Liver (tissue), 9 donors: ENCODE measurements around the gene TNS1. TPM values are rescaled to one million over a fixed set of nuclear protein-coding genes. Genes with fewer than 3 reads are reported as not detected.

Experiments used
- DNase-seq: peaks from one replicate; pipeline ENCODE4 v3.0.0-alpha.2; 2017; ENCODE audit warnings: low spot score
- H3K27ac ChIP-seq, 2 donors: one replicate each; pipeline ENCODE4 v1.7.0; 2013; ENCODE audit warnings: inconsistent platforms in 2 of 2, low read length in 2 of 2, control low read depth in 1 of 2, low read depth in 1 of 2, mild to moderate bottlenecking in 1 of 2
- H3K27me3 ChIP-seq, 4 donors: one replicate each; pipeline versions ENCODE4 v1.6.1 to v1.7.0; 2013; ENCODE audit warnings: low read length in 3 of 4, inconsistent platforms in 1 of 4, mild to moderate bottlenecking in 1 of 4, moderate library complexity in 1 of 4; ENCODE audit not compliant: control insufficient read depth in 4 of 4, insufficient read depth in 4 of 4
- H3K36me3 ChIP-seq, 4 donors: one replicate each; pipeline versions ENCODE4 v1.6.1 to v1.7.0; 2013; ENCODE audit warnings: low read length in 3 of 4, mild to moderate bottlenecking in 3 of 4, low read depth in 1 of 4, moderate library complexity in 1 of 4; ENCODE audit not compliant: control insufficient read depth in 4 of 4, insufficient read depth in 3 of 4
- H3K4me1 ChIP-seq, 4 donors: one replicate each; pipeline versions ENCODE4 v1.6.1 to v1.7.0; 2013; ENCODE audit warnings: low read length in 3 of 4, mild to moderate bottlenecking in 3 of 4, moderate library complexity in 1 of 4; ENCODE audit not compliant: control insufficient read depth in 4 of 4, insufficient read depth in 4 of 4
- H3K4me3 ChIP-seq, 3 donors: one replicate each; pipeline versions ENCODE4 v1.6.1 to v1.7.0; 2013; ENCODE audit warnings: low read length in 3 of 3, control low read depth in 1 of 3, low read depth in 1 of 3, mild to moderate bottlenecking in 1 of 3
- H3K9ac ChIP-seq, 2 donors: one replicate each; pipeline ENCODE4 v1.7.0; 2013; ENCODE audit warnings: low read length in 2 of 2, mild to moderate bottlenecking in 2 of 2, moderate library complexity in 2 of 2, control low read depth in 1 of 2, low read depth in 1 of 2
- H3K9me3 ChIP-seq, 4 donors: one replicate each; pipeline versions ENCODE4 v1.6.1 to v1.7.0; 2013; ENCODE audit warnings: low read length in 3 of 4; ENCODE audit not compliant: control insufficient read depth in 4 of 4
- ATF3 ChIP-seq: IDR thresholded peaks from 2 replicates; pipeline ENCODE4 v1.6.1; 2016; ENCODE audit warnings: antibody characterized with exemption
- CTCF ChIP-seq: fragments of 150-350 bp; IDR thresholded peaks from 2 replicates; pipeline ENCODE4 v1.5.1; 2017; ENCODE audit warnings: improper control_type of control experiment, low read depth, low read length; ENCODE audit not compliant: missing input control
- EGR1 ChIP-seq, 2 donors: IDR thresholded peaks; 2 replicates each; pipeline ENCODE4 v1.6.1; 2016 to 2018; ENCODE audit warnings: antibody characterized with exemption in 2 of 2, low read depth in 2 of 2
- FOXA1 ChIP-seq: IDR thresholded peaks from 2 replicates; pipeline ENCODE4 v1.6.1; 2016; ENCODE audit warnings: antibody characterized with exemption
- FOXA2 ChIP-seq: IDR thresholded peaks from 2 replicates; pipeline ENCODE4 v1.6.1; 2016; ENCODE audit warnings: antibody characterized with exemption
- GABPA ChIP-seq, 2 donors: IDR thresholded peaks in 1 of 2; conservative IDR thresholded peaks in 1 of 2; 2 replicates each; pipeline ENCODE4 v1.6.1; 2016; ENCODE audit warnings: antibody characterized with exemption in 2 of 2, mild to moderate bottlenecking in 1 of 2, moderate library complexity in 1 of 2
- HNF4A ChIP-seq, 2 donors: conservative IDR thresholded peaks; 2 replicates each; pipeline ENCODE4 v1.6.1; 2016; ENCODE audit warnings: antibody characterized with exemption in 2 of 2, mild to moderate bottlenecking in 2 of 2
- HNF4G ChIP-seq: IDR thresholded peaks from 2 replicates; pipeline ENCODE4 v1.6.1; 2016; ENCODE audit warnings: antibody characterized with exemption
- JUND ChIP-seq, 2 donors: IDR thresholded peaks; 2 replicates each; pipeline ENCODE4 v1.6.1; 2016; ENCODE audit warnings: antibody characterized with exemption in 2 of 2
- MAX ChIP-seq: IDR thresholded peaks from 2 replicates; pipeline ENCODE4 v1.6.1; 2016; ENCODE audit warnings: antibody characterized with exemption
- NR2F2 ChIP-seq: IDR thresholded peaks from 2 replicates; pipeline ENCODE4 v1.6.1; 2016; ENCODE audit warnings: antibody characterized with exemption
- RAD21 ChIP-seq, 2 donors: IDR thresholded peaks; 2 replicates each; pipeline ENCODE4 v1.6.1; 2016; ENCODE audit warnings: antibody characterized with exemption in 2 of 2, mild to moderate bottlenecking in 2 of 2
- REST ChIP-seq: IDR thresholded peaks from 2 replicates; pipeline ENCODE4 v1.6.1; 2016; ENCODE audit warnings: antibody characterized with exemption, mild to moderate bottlenecking
- RXRA ChIP-seq, 2 donors: IDR thresholded peaks; 2 replicates each; pipeline ENCODE4 v1.6.1; 2017 to 2018; ENCODE audit warnings: antibody characterized with exemption in 2 of 2, mild to moderate bottlenecking in 1 of 2
- SP1 ChIP-seq: IDR thresholded peaks from 2 replicates; pipeline ENCODE4 v1.6.1; 2018; ENCODE audit warnings: antibody characterized with exemption, mild to moderate bottlenecking
- TAF1 ChIP-seq: conservative IDR thresholded peaks from 2 replicates; pipeline ENCODE4 v1.6.1; 2016; ENCODE audit warnings: antibody characterized with exemption, mild to moderate bottlenecking
- YY1 ChIP-seq: IDR thresholded peaks from 2 replicates; pipeline ENCODE4 v1.6.1; 2016; ENCODE audit warnings: antibody characterized with exemption, mild to moderate bottlenecking
- ZBTB33 ChIP-seq: IDR thresholded peaks from 2 replicates; pipeline ENCODE4 v1.6.1; 2016; ENCODE audit warnings: antibody characterized with exemption
- WGBS: extraction: QIAGEN DNeasy Blood & Tissue Kit; methylation state at CpG from one replicate; pipeline ENCODE4 v1.1.7; 2013; 5-methylcytosine and 5-hydroxymethylcytosine counted together
- polyA plus RNA-seq, 2 donors: library from polyadenylated mRNA; stranded (reverse) in 1 of 2; unstranded in 1 of 2; fragments of 200-250 nt in 1 of 2; fragments of >200 nt in 1 of 2; fragmentation: Nextera tagmentation in 1 of 2; extraction: Ambion mirVana in 1 of 2; gene quantifications; one replicate each; pipeline versions ENCODE4 v1.2.1 to v1.2.3, GENCODE V29; 2013 to 2015
- total RNA-seq, 2 donors: library from RNA; depleted of rRNA; stranded (reverse); fragments of >200 nt; gene quantifications; one replicate each; pipeline ENCODE4 v1.2.3, GENCODE V29; 2014
- donor health status: healthy.
- donor health status: healthy.
- donor health status: healthy.
- donor health status: healthy.
- donor health status: healthy.

TNS1 gene
- total and polyA plus RNA-seq, 4 donors: 16.3 to 128 (median 57.3) TPM

- H3K9ac ChIP-seq: peak overlapping the region; percentile 67 to 72
- no peaks in the 10 kb centered on the region for H3K9me3 ChIP-seq
- peak; percentile 47 for DNase-seq
Measured at GRCh38 chr2:217903859-217904613, 98.8 kb downstream of the TNS1 start.

More at GRCh38 chr2:217903859-217904613, 98.8 kb downstream of the TNS1 start:
- Histone ChIP-seq H3K4me3 (no peak overlapping the region), H3K4me1 (peaks cover 37 to 87% (median 74%) of the 10 kb centered on the region in 4 donors), H3K27ac (peak overlapping the region; percentile 95 to 97), H3K27me3 (no peaks in the 10 kb centered on the region), H3K36me3 (peaks cover 0 to 3% (median under 1%) of the 10 kb centered on the region in 4 donors)
- TF ChIP-seq RAD21 (IDR thresholded peaks at IDR 0.05) (peak; percentile 51 to 67), REST (peak; percentile 75), CTCF (no peak), ZBTB33 (no peak), MAX (peak; percentile 88), YY1 (peak; percentile 80), JUND (IDR thresholded peaks at IDR 0.05) (peak in 1 of 2 donors; percentile 47), TAF1 (no peak), SP1 (peak; percentile 86), ATF3 (no peak), FOXA1 (peak; percentile 71), HNF4G (no peak), GABPA (IDR thresholded peaks at IDR 0.05 in 1 of 2, conservative IDR thresholded peaks at IDR 0.05 in 1 of 2) (peak in 1 of 2 donors; percentile 50), NR2F2 (peak; percentile 64), FOXA2 (peak; percentile 10), EGR1 (IDR thresholded peaks at IDR 0.05; ENCODE audit: low read depth in 2 of 2) (peak in 1 of 2 donors; percentile 54), HNF4A (conservative IDR thresholded peaks at IDR 0.05) (peak; percentile 58 to 84), RXRA (IDR thresholded peaks at IDR 0.05) (peak; percentile 88 to 95)
- WGBS: 21% methylated on average over 11 of the region's 11 CpGs
